ENCODE data around the gene WDR20. TPM values are rescaled to one million over a fixed set of nuclear protein-coding genes. Genes with fewer than 3 reads are reported as not detected.

The WDR20 gene
- total RNA-seq, 1 donor from 2014 or later: 17.5 TPM

- DNase-seq (ENCODE audit: low read depth in 2 of 2): no peak
Measured at GRCh38 chr14:102197317-102197853, 57.7 kb downstream of the WDR20 start.

GRCh38 chr14:102200690-102201352 lies 61.1 kb downstream of the WDR20 start:
- no peak for DNase-seq (ENCODE audit: low read depth in 2 of 2)

- no peak for DNase-seq (ENCODE audit: low read depth in 2 of 2)
Measured at GRCh38 chr14:102201353-102201738, 61.6 kb downstream of the WDR20 start.

- no peak for DNase-seq (ENCODE audit: low read depth in 2 of 2)
Measured at GRCh38 chr14:102201776-102202175, 62.1 kb downstream of the WDR20 start.

- DNase-seq (ENCODE audit: low read depth in 2 of 2): no peak
Measured at GRCh38 chr14:102202944-102203343, 63.2 kb downstream of the WDR20 start.

GRCh38 chr14:102203382-102203781 lies 63.7 kb downstream of the WDR20 start:
- DNase-seq (ENCODE audit: low read depth in 2 of 2): no peak

GRCh38 chr14:102205560-102205959 lies 65.9 kb downstream of the WDR20 start:
- DNase-seq (ENCODE audit: low read depth in 2 of 2): no peak

- DNase-seq (ENCODE audit: low read depth in 2 of 2): no peak
Measured at GRCh38 chr14:102206918-102207317, 67.2 kb downstream of the WDR20 start.

- no peak for DNase-seq (ENCODE audit: low read depth in 2 of 2)
Measured at GRCh38 chr14:102207831-102208365, 68.2 kb downstream of the WDR20 start.

GRCh38 chr14:102208741-102209140 lies 69.0 kb downstream of the WDR20 start:
- no peak for DNase-seq (ENCODE audit: low read depth in 2 of 2)

- no peak for DNase-seq (ENCODE audit: low read depth in 2 of 2)
Measured at GRCh38 chr14:102209224-102209966, 69.7 kb downstream of the WDR20 start.

- DNase-seq (ENCODE audit: low read depth in 2 of 2): no peak
Measured at GRCh38 chr14:102210421-102211042, 70.8 kb downstream of the WDR20 start.

- DNase-seq (ENCODE audit: low read depth in 2 of 2): no peak
Measured at GRCh38 chr14:102211240-102211639, 71.5 kb downstream of the WDR20 start.

- no peak for DNase-seq (ENCODE audit: low read depth in 2 of 2)
Measured at GRCh38 chr14:102212356-102212755, 72.7 kb downstream of the WDR20 start.

GRCh38 chr14:102212845-102213244 lies 73.1 kb downstream of the WDR20 start:
- DNase-seq (ENCODE audit: low read depth in 2 of 2): no peak

GRCh38 chr14:102213470-102213869 lies 73.8 kb downstream of the WDR20 start:
- DNase-seq (ENCODE audit: low read depth in 2 of 2): no peak

- no peak for DNase-seq (ENCODE audit: low read depth in 2 of 2)
Measured at GRCh38 chr14:102213984-102214658, 74.4 kb downstream of the WDR20 start.

- peak; percentile 11 to 39 for DNase-seq (ENCODE audit: low read depth in 2 of 2)
Measured at GRCh38 chr14:102215071-102215470, 75.4 kb downstream of the WDR20 start.

GRCh38 chr14:102215576-102216250 lies 76.0 kb downstream of the WDR20 start:
- no peak for DNase-seq (ENCODE audit: low read depth in 2 of 2)

GRCh38 chr14:102217399-102217798 lies 77.7 kb downstream of the WDR20 start:
- DNase-seq (ENCODE audit: low read depth in 2 of 2): no peak

GRCh38 chr14:102217987-102218421 lies 78.3 kb downstream of the WDR20 start:
- DNase-seq (ENCODE audit: low read depth in 2 of 2): no peak
